ENCODE data around the gene H6PD. TPM values are rescaled to one million over a fixed set of nuclear protein-coding genes. Genes with fewer than 3 reads are reported as not detected.

The H6PD gene
- total RNA-seq, 2 experiments from 2014 or later: 13.2 to 13.5 TPM

GRCh38 chr1:9198538-9199361 is 35.8 kb upstream of the H6PD start:
- ATAC-seq: no peak
- Mint-ChIP-seq H3K4me3 (no peak overlapping the region), H3K4me1 (peaks cover 50% of the 10 kb centered on the region), H3K27me3 (peaks cover 79% of the 10 kb centered on the region), H3K9me3 (ENCODE audit: low read depth) (no peaks in the 10 kb centered on the region), H3K36me3 (no peaks in the 10 kb centered on the region), H3K27ac (no peak overlapping the region)
- CTCF ChIA-PET: interaction anchor here (1.9 to 4.1 kb wide), 2 partner anchors 56 to 88 kb away, joined by 7 to 44 read pairs; no protein-coding TSS in a partner anchor
- no peak for DNase-seq

- Mint-ChIP-seq H3K4me3 (no peak overlapping the region), H3K27ac (no peak overlapping the region), H3K36me3 (no peaks in the 10 kb centered on the region), H3K4me1 (peaks cover 56% of the 10 kb centered on the region), H3K9me3 (ENCODE audit: low read depth) (no peaks in the 10 kb centered on the region), H3K27me3 (peaks cover 83% of the 10 kb centered on the region)
- CTCF ChIA-PET: interaction anchor here (0.6 to 2.6 kb wide), 7 partner anchors 14 to 297 kb away, joined by 3 to 11 read pairs (median 4); no protein-coding TSS in a partner anchor
- DNase-seq: no peak
- ATAC-seq: no peak
Observed at GRCh38 chr1:9200441-9200840, 34.1 kb upstream of the H6PD start.

- no peaks in the 10 kb centered on the region for H3K9me3 Mint-ChIP-seq (ENCODE audit: low read depth)
- ATAC-seq (no peak), DNase-seq (peak; percentile 49)
- H3K4me3 Mint-ChIP-seq: peak overlapping the region; percentile 31
- no peak overlapping the region for H3K27ac Mint-ChIP-seq
- H3K27me3 Mint-ChIP-seq: peaks cover 89% of the 10 kb centered on the region
- peaks cover 50% of the 10 kb centered on the region for H3K4me1 Mint-ChIP-seq
- no peaks in the 10 kb centered on the region for H3K36me3 Mint-ChIP-seq
- CTCF ChIA-PET: interaction anchor here (0.6 to 2.6 kb wide), 15 partner anchors 10 to 290 kb away, joined by 3 to 11 read pairs (median 3); partner anchors contain the start of gene H6PD
Observed at GRCh38 chr1:9201401-9202239, 33.0 kb upstream of the H6PD start.

- peak; percentile 29 for ATAC-seq
- no peaks in the 10 kb centered on the region for H3K9me3 Mint-ChIP-seq (ENCODE audit: low read depth)
- peaks cover 51% of the 10 kb centered on the region for H3K4me1 Mint-ChIP-seq
- CTCF ChIA-PET: interaction anchor here (0.6 to 2.6 kb wide), 8 partner anchors 9 to 289 kb away, joined by 3 to 11 read pairs (median 3); partner anchors contain the start of gene H6PD
- peaks cover 87% of the 10 kb centered on the region for H3K27me3 Mint-ChIP-seq
- DNase-seq: no peak
- no peak overlapping the region for H3K27ac Mint-ChIP-seq
- H3K4me3 Mint-ChIP-seq: peak overlapping the region; percentile 31
- H3K36me3 Mint-ChIP-seq: no peaks in the 10 kb centered on the region
Observed at GRCh38 chr1:9202240-9202870, 32.2 kb upstream of the H6PD start.

GRCh38 chr1:9203511-9203982 is 31.0 kb upstream of the H6PD start:
- ATAC-seq: peak; percentile 57
- Mint-ChIP-seq H3K36me3 (no peaks in the 10 kb centered on the region), H3K27ac (no peak overlapping the region), H3K27me3 (peaks cover 82% of the 10 kb centered on the region), H3K4me1 (peaks cover 52% of the 10 kb centered on the region), H3K4me3 (no peak overlapping the region), H3K9me3 (ENCODE audit: low read depth) (no peaks in the 10 kb centered on the region)
- CTCF ChIA-PET: no interaction called here
- peak; percentile 75 for DNase-seq

GRCh38 chr1:9204156-9204720 is 30.3 kb upstream of the H6PD start:
- Mint-ChIP-seq H3K4me1 (peaks cover 49% of the 10 kb centered on the region), H3K4me3 (no peak overlapping the region), H3K27ac (no peak overlapping the region), H3K9me3 (ENCODE audit: low read depth) (no peaks in the 10 kb centered on the region), H3K27me3 (peaks cover 80% of the 10 kb centered on the region), H3K36me3 (no peaks in the 10 kb centered on the region)
- ATAC-seq (no peak), DNase-seq (no peak)
- CTCF ChIA-PET: interaction anchor here (0.7 to 1.1 kb wide), 2 partner anchors 30 to 63 kb away, joined by 3 read pairs; partner anchors contain the start of gene H6PD

- Mint-ChIP-seq H3K9me3 (ENCODE audit: low read depth) (no peaks in the 10 kb centered on the region), H3K4me3 (no peak overlapping the region), H3K4me1 (peaks cover 40% of the 10 kb centered on the region), H3K27ac (no peak overlapping the region), H3K27me3 (peaks cover 51% of the 10 kb centered on the region), H3K36me3 (no peaks in the 10 kb centered on the region)
- CTCF ChIA-PET: interaction anchor here (2.0 kb wide), 1 partner anchor 10 kb away, joined by 4 read pairs; no protein-coding TSS in a partner anchor
- DNase-seq (no peak), ATAC-seq (no peak)
Observed at GRCh38 chr1:9207086-9207485, 27.5 kb upstream of the H6PD start.

- H3K9me3 Mint-ChIP-seq (ENCODE audit: low read depth): no peaks in the 10 kb centered on the region
- DNase-seq (no peak), ATAC-seq (no peak)
- no peaks in the 10 kb centered on the region for H3K36me3 Mint-ChIP-seq
- H3K27ac Mint-ChIP-seq: no peak overlapping the region
- CTCF ChIA-PET: interaction anchor here (1.1 to 2.0 kb wide), 2 partner anchors 11 to 97 kb away, joined by 3 to 4 read pairs; no protein-coding TSS in a partner anchor
- no peak overlapping the region for H3K4me3 Mint-ChIP-seq
- peaks cover 33% of the 10 kb centered on the region for H3K4me1 Mint-ChIP-seq
- H3K27me3 Mint-ChIP-seq: peaks cover 45% of the 10 kb centered on the region
Observed at GRCh38 chr1:9207715-9208114, 26.9 kb upstream of the H6PD start.

GRCh38 chr1:9211291-9211811 is 23.2 kb upstream of the H6PD start:
- no peak for ATAC-seq
- CTCF ChIA-PET: interaction anchor here (0.8 kb wide), 1 partner anchor 9 kb away, joined by 3 read pairs; no protein-coding TSS in a partner anchor
- peaks cover 17% of the 10 kb centered on the region for H3K4me1 Mint-ChIP-seq
- no peak for DNase-seq
- no peaks in the 10 kb centered on the region for H3K9me3 Mint-ChIP-seq (ENCODE audit: low read depth)
- no peak overlapping the region for H3K4me3 Mint-ChIP-seq
- peaks cover 21% of the 10 kb centered on the region for H3K27me3 Mint-ChIP-seq
- no peak overlapping the region for H3K27ac Mint-ChIP-seq
- H3K36me3 Mint-ChIP-seq: no peaks in the 10 kb centered on the region

- ATAC-seq (no peak), DNase-seq (no peak)
- Mint-ChIP-seq H3K4me3 (no peak overlapping the region), H3K9me3 (ENCODE audit: low read depth) (no peaks in the 10 kb centered on the region), H3K27ac (no peak overlapping the region), H3K36me3 (no peaks in the 10 kb centered on the region), H3K27me3 (peaks cover 11% of the 10 kb centered on the region), H3K4me1 (peaks cover 8% of the 10 kb centered on the region)
- CTCF ChIA-PET: interaction anchor here (0.7 to 0.8 kb wide), 2 partner anchors 14 to 565 kb away, joined by 3 read pairs; no protein-coding TSS in a partner anchor
Observed at GRCh38 chr1:9212735-9213134, 21.8 kb upstream of the H6PD start.

- Mint-ChIP-seq H3K9me3 (ENCODE audit: low read depth) (peaks cover 2% of the 10 kb centered on the region), H3K27ac (no peak overlapping the region), H3K4me1 (peaks cover 8% of the 10 kb centered on the region), H3K4me3 (no peak overlapping the region), H3K27me3 (peaks cover 10% of the 10 kb centered on the region), H3K36me3 (no peaks in the 10 kb centered on the region)
- no peak for DNase-seq
- ATAC-seq: no peak
- CTCF ChIA-PET: interaction anchor here (0.8 to 1.2 kb wide), 2 partner anchors 72 to 103 kb away, joined by 3 read pairs; no protein-coding TSS in a partner anchor
Observed at GRCh38 chr1:9213956-9214355, 20.6 kb upstream of the H6PD start.

GRCh38 chr1:9218917-9219316 is 15.7 kb upstream of the H6PD start:
- peaks cover 2% of the 10 kb centered on the region for H3K9me3 Mint-ChIP-seq (ENCODE audit: low read depth)
- ATAC-seq: no peak

More at GRCh38 chr1:9218917-9219316, 15.7 kb upstream of the H6PD start:
- H3K27ac Mint-ChIP-seq: no peak overlapping the region
- no peak overlapping the region for H3K4me3 Mint-ChIP-seq
- no peaks in the 10 kb centered on the region for H3K36me3 Mint-ChIP-seq
- peaks cover 21% of the 10 kb centered on the region for H3K27me3 Mint-ChIP-seq
- CTCF ChIA-PET: no interaction called here
- no peak for DNase-seq
- H3K4me1 Mint-ChIP-seq: no peaks in the 10 kb centered on the region

Measured in activated CD8-positive, alpha-beta memory T cell treated with anti-CD3 and anti-CD28 coated beads, Interleukin-2, amount 10 ng/mL, durations not matched to agents 7 days and 5 days (primary cell).